Prostate gland (tissue), 2 donors: ENCODE data around the gene FAM151A. TPM values are rescaled to one million over a fixed set of nuclear protein-coding genes. Genes with fewer than 3 reads are reported as not detected.
A peak's percentile ranks its signal among the peaks of the same experiment; 100 is the strongest.

Source experiments
- DNase-seq: peaks from one replicate; pipeline ENCODE4 v3.0.0-alpha.2; 2019; ENCODE audit warnings: low spot score
- H3K27ac ChIP-seq, 2 donors: fragments of 200-600 bp; sonication (generic); 2 replicates each; pipeline ENCODE4 v1.5.1; 2017 to 2019
- H3K27me3 ChIP-seq: fragments of 200-600 bp; sonication (generic); replicated peaks from 2 replicates; pipeline ENCODE4 v1.5.1; 2019; ENCODE audit not compliant: insufficient read depth
- H3K36me3 ChIP-seq, 2 donors: fragments of 200-600 bp; sonication (generic); 1 replicate in 1 of 2; 2 replicates in 1 of 2; pipeline versions ENCODE4 v1.5.1 to v1.8.1; 2017 to 2019
- H3K4me1 ChIP-seq: fragments of 200-600 bp; sonication (generic); replicated peaks from 2 replicates; pipeline ENCODE4 v1.5.1; 2019
- H3K4me3 ChIP-seq, 2 donors: fragments of 200-600 bp; sonication (generic); 2 replicates each; pipeline ENCODE4 v1.5.1; 2017 to 2019
- H3K9me3 ChIP-seq: fragments of 200-600 bp; sonication (generic); 2 replicates; pipeline ENCODE4 v1.5.1; 2017
- CTCF ChIP-seq, 4 experiments: fragments of 200-600 bp in 2 of 4; fragments of 450-650 bp in 2 of 4; sonication (generic) in 2 of 4; IDR thresholded peaks; 1 replicate in 3 of 4; 2 replicates in 1 of 4; pipeline ENCODE4 v1.5.1; 2016 to 2019; ENCODE audit warnings: antibody characterized with exemption in 4 of 4, mild to moderate bottlenecking in 2 of 4, moderate library complexity in 2 of 4
- POLR2A ChIP-seq: fragments of 450-650 bp; IDR thresholded peaks from one replicate; pipeline ENCODE4 v1.6.1; 2016; ENCODE audit warnings: antibody characterized with exemption, mild to moderate bottlenecking
- POLR2AphosphoS5 ChIP-seq: sonication (generic); formaldehyde crosslinking; IDR thresholded peaks from one replicate; pipeline ENCODE4 v1.6.1; 2017; ENCODE audit warnings: antibody characterized with exemption
- WGBS: methylation state at CpG from one replicate; pipeline ENCODE4 v1.1.5; 2018; 5-methylcytosine and 5-hydroxymethylcytosine counted together
- intact Hi-C: fragments of 100-400 bp; cut with DNase I; formaldehyde crosslinking; loops from one replicate; pipeline ENCODE4 v1.14.2; 2022
- total RNA-seq, 2 donors: library from RNA; depleted of rRNA; stranded (reverse); fragments of >200 nt; gene quantifications; one replicate each; pipeline ENCODE4 v1.1.0, GENCODE V29; 2016

The FAM151A gene
- total RNA-seq, 2 donors from 2014 or later, result not detected

GRCh38 chr1:54566438-54567141 lies 56.7 kb downstream of the FAM151A start:
- intact Hi-C loops, result no loop called here
- Histone ChIP-seq H3K4me3 (no peak overlapping the region), H3K9me3 (no peaks in the 10 kb centered on the region), H3K4me1 (no peaks in the 10 kb centered on the region), H3K27ac (no peak overlapping the region), H3K27me3 (no peaks in the 10 kb centered on the region), H3K36me3 (no peaks in the 10 kb centered on the region)
- WGBS, result 91% methylated on average over 5 of the region's 5 CpGs
- TF ChIP-seq POLR2AphosphoS5 (no peak), POLR2A (no peak), CTCF (IDR thresholded peaks at IDR 0.05) (no peak)
- DNase-seq, result no peak

GRCh38 chr1:54565113-54565501 lies 58.2 kb downstream of the FAM151A start:
- no peak for DNase-seq
- H3K27ac ChIP-seq, result no peak overlapping the region
- TF ChIP-seq POLR2AphosphoS5 (no peak), POLR2A (no peak), CTCF (IDR thresholded peaks at IDR 0.05) (no peak)
- WGBS, result 92% methylated on average over 4 of the region's 4 CpGs
- no peaks in the 10 kb centered on the region for H3K36me3 ChIP-seq
- H3K27me3 ChIP-seq, result no peaks in the 10 kb centered on the region
- no peak overlapping the region for H3K4me3 ChIP-seq
- intact Hi-C loops, result no loop called here
- no peaks in the 10 kb centered on the region for H3K4me1 ChIP-seq
- H3K9me3 ChIP-seq, result no peaks in the 10 kb centered on the region

GRCh38 chr1:54564312-54565112 lies 58.8 kb downstream of the FAM151A start:
- no peak overlapping the region for H3K27ac ChIP-seq
- WGBS, result 56% methylated on average over 17 of the region's 17 CpGs

GRCh38 chr1:54559771-54560231 lies 63.5 kb downstream of the FAM151A start:
- no peak overlapping the region for H3K27ac ChIP-seq
- intact Hi-C loops, result no loop called here
- TF ChIP-seq POLR2AphosphoS5, result no peak
- no peak for TF ChIP-seq POLR2A
- TF ChIP-seq CTCF (IDR thresholded peaks at IDR 0.05), result no peak
- no peaks in the 10 kb centered on the region for H3K27me3 ChIP-seq
- H3K9me3 ChIP-seq, result no peaks in the 10 kb centered on the region
- H3K4me3 ChIP-seq, result no peak overlapping the region
- no CpG with 5 or more reads among the region's 3 CpGs for WGBS
- H3K36me3 ChIP-seq, result no peaks in the 10 kb centered on the region
- no peak for DNase-seq
- no peaks in the 10 kb centered on the region for H3K4me1 ChIP-seq

More at GRCh38 chr1:54564312-54565112, 58.8 kb downstream of the FAM151A start:
- Histone ChIP-seq H3K4me1 (no peaks in the 10 kb centered on the region), H3K27me3 (no peaks in the 10 kb centered on the region), H3K36me3 (no peaks in the 10 kb centered on the region), H3K9me3 (no peaks in the 10 kb centered on the region), H3K4me3 (no peak overlapping the region)
- intact Hi-C loops, result no loop called here
- TF ChIP-seq POLR2AphosphoS5 (no peak), POLR2A (peak; percentile 63)
- peak; percentile 45 for DNase-seq

Other genes starting within 250 kb of the FAM151A start
- 10 to 100 TPM; 45.0 to 94.4 TPM for gene SSBP3, start 217.1 kb downstream of the FAM151A start, total RNA-seq
- 10 to 100 TPM in 1 of 2 donors, 1 to 10 TPM in 1; 6.7 to 18.6 TPM for gene ACOT11, start 75.3 kb downstream of the FAM151A start, total RNA-seq
- 10 to 100 TPM in 1 of 2 donors, 1 to 10 TPM in 1; 5.2 to 18.0 TPM for gene MROH7, start 18.3 kb upstream of the FAM151A start, total RNA-seq
- gene TTC4, start 92.3 kb upstream of the FAM151A start, total RNA-seq, result 10 to 100 TPM; 15.9 to 17.4 TPM
- 10 to 100 TPM; 12.0 to 12.2 TPM for gene PARS2, start 141.0 kb upstream of the FAM151A start, total RNA-seq
- 10 to 100 TPM; 18.0 to 30.4 TPM for gene TTC22, start 177.8 kb upstream of the FAM151A start, total RNA-seq